G401 (cell line): ENCODE data around the gene LINC00237. TPM values are rescaled to one million over a fixed set of nuclear protein-coding genes. Genes with fewer than 3 reads are reported as not detected.

Source experiments
- DNase-seq: peaks from one replicate; pipeline ENCODE4 v3.0.0-alpha.2; 2015; ENCODE audit warnings: low spot score
- in situ Hi-C: cut with HindIII; loops from 2 replicates; pipeline ENCODE4 v1.10.0; 2016; ENCODE audit warnings: low sequenced_read_pairs, mixed read lengths
- total RNA-seq: library from RNA; depleted of rRNA; stranded (reverse); fragments of >200 nt; shearing (Covaris generic); gene quantifications from 2 replicates; pipeline ENCODE4 v1.2.3, GENCODE V29; 2014; rRNA removed

LINC00237 gene
- not detected in 2 replicates for total RNA-seq

DNA sequence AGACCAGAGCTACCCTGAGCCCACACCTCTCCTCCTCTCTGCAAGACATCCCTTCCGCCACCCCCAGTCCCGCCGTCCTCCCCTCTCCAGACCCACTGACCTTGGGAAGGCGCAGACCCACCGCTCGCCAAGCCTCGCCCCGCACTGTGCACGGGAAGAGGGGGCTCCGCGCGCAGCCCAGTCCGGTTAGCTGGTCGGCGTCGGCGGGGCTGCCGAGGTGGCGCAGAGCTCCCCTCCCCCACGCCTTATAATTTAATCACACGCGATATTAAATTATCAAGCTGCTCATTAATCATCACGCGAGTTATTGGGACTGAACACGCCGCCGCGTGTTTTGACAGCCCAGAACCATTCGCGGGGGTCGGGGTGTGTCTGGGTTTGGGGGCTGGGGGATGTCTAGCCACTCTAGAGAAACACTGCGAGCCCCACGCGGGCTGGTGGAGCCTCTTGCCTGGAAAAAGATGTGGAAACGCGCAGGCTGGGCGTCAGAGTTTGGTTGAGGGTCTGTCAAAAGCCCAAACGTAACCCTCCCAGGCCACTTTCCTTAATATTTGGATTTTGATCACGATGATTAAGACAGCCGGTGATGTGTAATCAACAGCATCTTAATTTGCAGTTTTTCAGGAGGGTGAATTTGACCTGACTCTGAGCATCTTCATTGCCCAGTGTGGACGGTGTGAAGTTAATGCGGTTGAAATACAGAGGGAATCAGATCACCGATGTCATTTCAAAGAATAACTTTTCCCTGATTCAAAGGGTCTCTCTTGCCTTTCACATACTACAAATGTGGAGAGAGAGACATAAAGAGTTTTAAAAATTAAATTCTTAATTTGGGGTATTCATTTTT lies at the start of gene LINC00237:
Gene LINC00237 (minus strand): TSS at position 188 of the 847 bp plus-strand sequence.
- DNase-seq = no peak
- in situ Hi-C loops = no loop called here

DNA sequence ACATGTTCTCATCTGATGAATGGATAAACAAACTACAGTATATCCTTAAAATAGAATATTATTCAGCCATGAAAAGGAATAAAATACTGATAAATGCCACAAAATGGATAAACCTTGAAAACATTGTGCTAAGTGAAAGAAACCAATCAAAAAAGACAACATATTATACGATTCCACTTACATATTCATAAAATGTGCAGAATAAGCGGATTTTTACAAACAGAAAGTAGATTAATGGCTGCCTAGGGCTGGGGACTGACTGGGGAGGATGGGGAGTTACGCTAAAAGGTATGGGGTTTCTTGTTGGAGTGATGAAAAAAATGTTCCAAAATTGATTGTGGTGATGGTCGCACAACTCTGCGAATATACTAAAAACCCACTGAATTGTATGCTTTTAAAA lies 49.1 kb upstream of the LINC00237 start:
- no peak for DNase-seq
- in situ Hi-C loops = no loop called here

- DNase-seq = no peak
- in situ Hi-C loops = no loop called here
Observed at GRCh38 chr20:21154692-21155091, 48.5 kb upstream of the LINC00237 start.

DNA sequence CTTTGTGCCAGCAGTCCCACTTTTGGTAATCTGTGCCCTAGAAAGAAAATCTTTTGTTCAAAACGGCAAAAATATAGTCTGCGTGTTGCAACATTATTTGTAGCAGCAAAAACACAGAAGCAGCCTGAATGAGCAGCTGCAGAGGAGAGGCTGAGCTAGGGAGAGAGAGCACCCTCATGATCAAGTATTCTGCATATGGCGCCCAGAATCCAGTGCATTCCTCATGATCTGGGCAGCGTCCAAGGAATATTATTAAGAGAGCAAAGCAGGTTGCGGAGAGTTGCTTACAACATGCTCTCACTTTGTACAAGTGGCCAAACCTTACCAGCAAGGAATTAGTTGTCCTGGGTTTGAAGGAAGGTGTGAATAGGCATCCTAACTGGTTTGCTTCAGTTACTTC lies 45.6 kb upstream of the LINC00237 start:
- in situ Hi-C loops = no loop called here
- DNase-seq = no peak

- in situ Hi-C loops = no loop called here
- no peak for DNase-seq
Observed at GRCh38 chr20:21149344-21149743, 43.2 kb upstream of the LINC00237 start.

DNA sequence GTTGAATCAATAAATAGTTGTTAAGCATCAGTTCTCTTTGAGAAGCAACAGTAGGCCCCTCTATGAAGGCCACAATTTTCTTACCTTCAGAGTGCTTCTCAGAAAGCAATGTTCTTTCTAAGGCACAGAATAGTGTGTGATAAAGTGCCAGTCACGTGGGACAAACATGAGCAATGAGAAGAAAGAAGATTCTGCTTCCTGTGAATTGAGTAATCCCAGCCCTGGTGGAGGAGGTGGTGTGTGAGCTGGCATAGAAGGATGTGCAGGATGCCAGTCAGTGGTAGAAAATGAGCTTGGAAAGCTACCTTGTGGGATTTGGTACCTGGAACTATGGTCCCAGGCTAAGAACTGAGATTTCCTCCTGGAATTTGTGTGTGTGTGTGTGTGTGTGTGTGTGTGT lies 41.4 kb upstream of the LINC00237 start:
- in situ Hi-C loops = no loop called here

DNA sequence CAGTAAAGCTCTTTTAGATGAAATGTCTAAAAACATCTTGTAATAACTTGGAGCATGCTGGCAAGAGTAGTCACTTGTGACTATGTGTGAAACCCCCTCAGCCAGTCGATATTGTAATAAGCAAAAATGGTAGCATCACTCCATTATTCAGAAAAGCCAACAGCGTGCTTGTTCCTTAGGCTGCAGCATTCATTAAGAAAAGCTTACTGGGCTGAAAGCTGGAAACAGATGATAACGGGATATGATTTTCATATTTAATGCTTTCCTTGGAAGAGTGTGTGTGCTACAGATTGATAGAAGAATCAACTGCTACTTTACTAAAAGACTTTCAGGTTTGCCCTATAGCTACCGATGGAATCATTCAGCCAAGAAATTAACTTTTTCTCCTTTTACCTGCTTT lies 40.1 kb upstream of the LINC00237 start:
- no peak for DNase-seq
- in situ Hi-C loops = no loop called here

More for the DNA sequence above, 41.4 kb upstream of the LINC00237 start:
- DNase-seq = no peak

DNA sequence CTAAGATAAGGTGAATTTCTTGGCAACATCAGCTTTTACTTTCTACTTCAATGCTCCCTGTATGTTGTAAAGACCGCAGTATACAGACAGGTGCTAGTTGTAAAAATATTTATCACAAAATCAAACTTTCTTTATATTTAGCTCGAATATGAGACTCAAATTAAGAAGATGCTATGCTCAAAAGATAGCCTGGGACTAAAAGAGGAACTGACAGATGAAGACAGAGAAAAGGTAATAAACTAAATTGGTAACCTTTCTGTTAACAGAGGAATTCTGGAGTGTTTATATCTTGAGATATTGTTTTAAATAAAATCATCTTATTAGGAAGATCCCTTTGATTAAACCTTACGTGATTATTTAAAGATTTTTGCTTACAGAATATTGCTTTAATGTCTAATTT lies 39.3 kb upstream of the LINC00237 start:
- no peak for DNase-seq
- in situ Hi-C loops = no loop called here

DNA sequence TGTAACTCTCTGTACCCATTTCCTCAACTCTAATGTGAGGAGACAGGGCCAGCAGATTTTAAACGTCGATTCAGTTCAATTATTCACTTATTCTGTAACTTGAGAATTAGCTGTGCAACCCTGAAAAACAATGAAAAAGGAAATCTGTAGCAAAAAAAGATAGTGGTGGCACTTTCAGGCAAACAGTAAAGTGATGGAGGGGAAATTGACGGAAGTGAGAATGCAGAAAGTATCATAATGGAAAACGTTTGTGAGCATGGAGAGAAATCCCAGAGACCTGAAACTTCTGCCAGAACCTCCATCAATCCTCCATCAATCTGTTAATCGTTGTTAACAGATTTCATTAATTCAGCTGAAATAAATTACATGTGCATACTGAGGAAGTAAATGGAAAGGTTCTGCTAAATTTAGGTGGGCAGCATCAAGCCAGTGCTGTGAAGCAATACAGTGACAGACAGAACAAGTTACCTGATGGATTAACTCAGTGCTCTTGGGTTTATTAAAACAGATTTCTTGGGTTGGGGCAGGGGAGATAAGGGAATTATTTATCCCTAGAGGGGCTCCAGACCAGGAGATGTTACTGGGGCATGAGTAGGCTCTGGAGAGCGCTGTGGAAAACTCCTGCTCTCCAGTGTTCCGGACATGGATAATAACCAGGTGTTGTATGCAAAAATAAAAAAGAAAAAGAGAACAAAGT lies 37.2 kb upstream of the LINC00237 start:
- DNase-seq = no peak
- in situ Hi-C loops = no loop called here

DNA sequence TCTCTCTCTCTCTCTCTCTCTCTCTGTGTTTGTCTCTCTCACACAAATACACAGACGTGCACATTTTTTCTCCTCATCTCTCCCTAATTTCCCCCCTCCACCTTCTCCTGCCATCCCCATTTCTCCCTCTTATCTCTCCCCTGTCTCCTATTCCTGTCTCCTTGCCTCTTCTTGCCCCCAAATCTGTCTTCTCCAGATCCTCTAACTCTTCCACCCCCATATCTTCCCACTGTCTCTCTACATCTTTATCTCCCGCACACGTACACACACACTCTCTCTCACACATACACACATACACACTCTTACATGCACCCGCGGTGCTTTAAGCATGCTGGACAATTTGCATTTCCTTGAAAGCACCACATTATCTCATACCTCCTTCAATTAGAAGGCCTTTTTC lies 35.7 kb upstream of the LINC00237 start:
- in situ Hi-C loops = no loop called here
- no peak for DNase-seq

GRCh38 chr20:21139881-21140566 lies 33.9 kb upstream of the LINC00237 start:
- no peak for DNase-seq
- in situ Hi-C loops = no loop called here

DNA sequence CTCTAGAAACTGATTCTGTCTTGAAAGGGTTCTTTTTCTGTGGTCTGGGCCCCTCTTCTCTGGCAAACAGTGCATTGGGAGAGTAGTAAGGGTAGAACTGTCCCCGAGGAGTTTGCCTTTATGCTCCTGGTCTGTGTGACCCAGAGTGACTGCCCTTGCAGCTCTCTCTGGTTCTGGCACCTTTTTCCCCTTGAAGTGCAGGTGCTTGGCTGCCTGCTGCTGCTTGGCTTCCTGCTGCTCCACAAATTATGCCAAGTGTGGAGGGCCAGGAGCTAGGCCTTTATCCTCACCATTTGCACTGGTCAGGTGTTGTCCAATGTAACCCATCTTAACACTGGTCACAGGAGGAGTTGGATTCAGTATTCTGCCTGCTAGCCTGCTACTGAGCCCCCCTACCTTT lies 30.9 kb upstream of the LINC00237 start:
- in situ Hi-C loops = no loop called here
- DNase-seq = peak; percentile 89

GRCh38 chr20:21136015-21136732 lies 30.0 kb upstream of the LINC00237 start:
- DNase-seq = no peak
- in situ Hi-C loops = no loop called here

- no peak for DNase-seq
- in situ Hi-C loops = no loop called here
Observed at GRCh38 chr20:21134883-21135493, 28.8 kb upstream of the LINC00237 start.

- in situ Hi-C loops = no loop called here
Observed at GRCh38 chr20:21133917-21134622, 27.9 kb upstream of the LINC00237 start.

DNA sequence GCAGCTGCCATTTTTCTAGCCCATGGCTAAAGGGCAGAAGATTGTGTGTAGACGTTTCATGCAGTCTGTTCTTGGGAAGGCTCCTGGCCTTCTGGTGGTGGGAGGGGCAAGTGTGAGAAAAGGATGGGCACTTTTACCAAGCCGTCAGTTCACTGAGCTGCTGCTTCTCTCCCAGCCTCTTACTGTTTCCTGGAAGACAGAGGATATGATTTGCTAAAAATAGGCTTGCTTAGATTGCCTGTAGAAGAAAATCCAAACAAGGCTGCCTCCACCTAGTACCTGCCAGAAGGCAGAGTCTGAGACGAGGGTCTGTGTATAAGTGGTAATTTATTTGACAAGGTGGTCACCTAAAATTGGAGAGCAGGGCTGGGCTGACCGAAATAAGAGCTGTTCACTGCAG lies 27.2 kb upstream of the LINC00237 start:
- DNase-seq = no peak
- in situ Hi-C loops = no loop called here

More at GRCh38 chr20:21133917-21134622, 27.9 kb upstream of the LINC00237 start:
- DNase-seq = no peak

DNA sequence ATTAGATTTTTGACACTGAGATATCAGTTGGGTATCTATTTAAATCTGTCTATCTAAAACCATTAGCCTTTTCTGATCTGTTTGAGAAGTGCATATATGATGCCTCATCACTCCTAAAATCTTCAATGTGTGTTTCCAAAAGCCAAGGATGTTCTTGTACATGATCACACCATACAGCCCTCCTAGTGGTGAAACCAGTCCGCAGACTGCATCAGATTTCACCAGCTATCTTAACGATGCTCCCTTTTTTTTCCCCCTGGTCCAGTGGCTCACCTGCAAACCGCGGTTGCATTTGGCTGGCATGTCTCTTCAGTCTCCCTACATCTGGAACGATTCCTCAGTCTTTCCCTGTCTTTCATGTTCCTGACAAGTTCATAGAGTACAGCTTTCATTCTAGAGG lies 23.7 kb upstream of the LINC00237 start:
- in situ Hi-C loops = no loop called here
- no peak for DNase-seq

- DNase-seq = no peak
- in situ Hi-C loops = no loop called here
Observed at GRCh38 chr20:21127201-21127981, 21.2 kb upstream of the LINC00237 start.
